Measurements from ENCODE around the gene ZKSCAN3.

DNA sequence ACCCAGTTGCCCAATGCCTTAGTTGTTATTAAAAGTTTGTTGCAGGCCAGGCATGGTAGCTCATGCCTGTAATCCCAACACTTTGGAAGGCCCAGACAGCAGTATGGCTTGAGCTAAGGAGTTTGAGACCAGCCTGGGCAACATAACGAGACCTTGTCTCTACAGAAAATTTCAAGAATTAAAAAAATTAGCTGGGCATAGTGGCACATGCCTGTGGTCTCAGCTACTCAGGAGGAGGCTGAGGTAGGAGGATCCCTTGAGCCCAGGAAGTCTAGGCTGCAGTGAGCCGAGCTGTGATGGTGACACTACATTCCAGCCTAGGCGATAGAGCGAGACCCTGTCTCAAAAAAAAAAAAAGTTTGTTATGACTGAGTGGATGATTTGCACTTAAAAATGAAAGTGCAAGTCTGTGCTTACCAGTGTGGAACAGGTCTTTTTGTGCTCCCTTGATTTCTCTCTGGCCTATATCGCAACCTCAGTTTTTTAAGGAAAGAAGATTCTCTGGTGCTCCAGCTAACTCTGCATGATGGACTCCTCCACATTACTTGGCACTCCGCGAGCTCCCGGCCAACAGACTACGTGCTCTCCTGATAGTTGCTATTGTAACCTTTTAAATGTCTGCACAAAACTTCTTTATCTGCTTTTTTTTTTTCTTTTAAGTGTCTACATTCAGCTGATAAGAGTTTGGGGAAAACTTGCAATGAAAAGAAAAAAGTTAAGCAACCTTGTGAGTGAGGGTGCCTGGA, 22.1 kb downstream of the ZKSCAN3 start:
- TF ChIP-seq, protein P1, sequence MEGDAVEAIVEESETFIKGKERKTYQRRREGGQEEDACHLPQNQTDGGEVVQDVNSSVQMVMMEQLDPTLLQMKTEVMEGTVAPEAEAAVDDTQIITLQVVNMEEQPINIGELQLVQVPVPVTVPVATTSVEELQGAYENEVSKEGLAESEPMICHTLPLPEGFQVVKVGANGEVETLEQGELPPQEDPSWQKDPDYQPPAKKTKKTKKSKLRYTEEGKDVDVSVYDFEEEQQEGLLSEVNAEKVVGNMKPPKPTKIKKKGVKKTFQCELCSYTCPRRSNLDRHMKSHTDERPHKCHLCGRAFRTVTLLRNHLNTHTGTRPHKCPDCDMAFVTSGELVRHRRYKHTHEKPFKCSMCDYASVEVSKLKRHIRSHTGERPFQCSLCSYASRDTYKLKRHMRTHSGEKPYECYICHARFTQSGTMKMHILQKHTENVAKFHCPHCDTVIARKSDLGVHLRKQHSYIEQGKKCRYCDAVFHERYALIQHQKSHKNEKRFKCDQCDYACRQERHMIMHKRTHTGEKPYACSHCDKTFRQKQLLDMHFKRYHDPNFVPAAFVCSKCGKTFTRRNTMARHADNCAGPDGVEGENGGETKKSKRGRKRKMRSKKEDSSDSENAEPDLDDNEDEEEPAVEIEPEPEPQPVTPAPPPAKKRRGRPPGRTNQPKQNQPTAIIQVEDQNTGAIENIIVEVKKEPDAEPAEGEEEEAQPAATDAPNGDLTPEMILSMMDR (IDR thresholded peaks at IDR 0.05), result no peak
- TF ChIP-seq EZH2 (IDR thresholded peaks at IDR 0.05; ENCODE audit: borderline replicate concordance, insufficient read depth, low read depth, low read length, poor library complexity, severe bottlenecking), result no peak

Measured in B cell (primary cell).